CD4-positive, alpha-beta T cell treated with Interleukin-2 at 100 ng/mL for 4 hours (primary cell): ENCODE data around the gene SLC17A7.
A peak's percentile ranks its signal among the peaks of the same experiment; 100 is the strongest.
"Not testable (repeated sequence)": the region's sequence is repeated elsewhere in the genome, so short reads cannot be mapped to it uniquely, and the experiment has no call there.

Experiments
- DNase-seq: peaks from one replicate; pipeline ENCODE4 v3.0.0-alpha.2; 2020; ENCODE audit warnings: low spot score

SLC17A7 gene

DNA sequence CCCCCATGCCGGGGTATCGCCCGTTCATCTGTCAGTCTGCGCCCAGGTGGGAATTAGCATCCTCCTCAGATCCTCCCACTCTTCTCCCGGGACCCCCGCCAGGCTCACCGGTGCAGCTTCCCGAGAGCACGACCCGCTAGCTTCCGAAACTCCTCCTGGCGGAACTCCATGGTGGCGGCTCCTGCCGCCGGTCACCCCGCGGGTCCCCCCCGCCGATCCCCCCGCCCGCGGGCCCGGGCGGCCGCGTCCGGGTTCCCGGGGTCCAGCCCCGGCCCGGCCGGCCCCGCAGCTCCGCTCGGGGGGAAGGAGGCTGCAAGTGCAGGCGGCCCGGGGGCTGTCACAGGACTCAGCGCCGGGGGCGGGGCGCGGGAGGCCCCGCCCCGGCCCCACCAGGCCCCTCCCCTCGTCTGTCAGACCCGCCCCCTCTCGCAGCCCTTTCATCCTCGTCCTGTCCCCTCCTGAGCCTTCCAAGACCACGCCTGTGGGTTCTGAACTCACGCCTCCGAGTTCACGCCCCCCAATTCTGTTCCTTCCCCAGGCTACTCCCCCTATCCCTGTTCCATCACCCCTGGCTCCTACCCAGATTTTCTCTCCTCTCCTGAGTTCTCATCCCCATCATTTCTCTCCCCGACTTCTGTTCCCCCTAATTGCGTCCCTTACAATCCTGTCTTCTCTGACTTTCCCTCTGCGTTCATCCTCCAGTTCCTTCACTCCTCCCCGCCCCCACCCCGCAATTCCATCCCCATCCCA lies at the start of gene SLC17A7:
Gene SLC17A7 (minus strand): TSS at position 318 of the 750 bp plus-strand sequence. CDS start 148 bp downstream, at position 170.
- no peak for DNase-seq

DNA sequence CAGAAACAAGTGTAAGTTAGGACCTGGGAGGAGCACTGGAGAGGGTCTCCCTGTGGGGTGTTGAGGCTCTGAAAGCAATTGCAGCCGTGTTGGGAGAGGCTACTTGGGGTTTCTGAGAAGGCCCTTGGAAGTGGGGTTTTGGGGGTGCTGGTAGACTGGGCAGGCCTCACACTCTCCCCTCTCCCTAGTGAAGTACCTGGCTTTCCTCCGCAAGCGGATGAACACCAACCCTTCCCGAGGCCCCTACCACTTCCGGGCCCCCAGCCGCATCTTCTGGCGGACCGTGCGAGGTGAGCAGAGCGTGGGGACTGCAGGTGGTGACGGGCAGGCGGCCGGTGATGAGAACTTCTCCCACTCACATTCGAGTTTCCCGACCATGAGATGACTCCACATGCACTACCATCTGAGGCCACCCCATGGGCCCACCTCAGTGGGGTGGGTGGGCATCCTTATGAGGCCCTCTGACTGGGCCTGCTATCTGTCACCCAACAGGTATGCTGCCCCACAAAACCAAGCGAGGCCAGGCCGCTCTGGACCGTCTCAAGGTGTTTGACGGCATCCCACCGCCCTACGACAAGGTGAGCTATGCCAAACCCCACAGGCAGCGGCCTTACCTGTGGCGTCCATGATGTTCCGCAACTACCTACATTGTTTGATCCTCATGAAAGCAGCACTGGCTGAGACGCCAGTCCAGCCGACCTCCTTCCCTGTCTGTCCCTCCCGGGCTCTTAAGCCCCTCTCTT lies 49.1 kb upstream of the SLC17A7 start:
- no peak for DNase-seq

DNA sequence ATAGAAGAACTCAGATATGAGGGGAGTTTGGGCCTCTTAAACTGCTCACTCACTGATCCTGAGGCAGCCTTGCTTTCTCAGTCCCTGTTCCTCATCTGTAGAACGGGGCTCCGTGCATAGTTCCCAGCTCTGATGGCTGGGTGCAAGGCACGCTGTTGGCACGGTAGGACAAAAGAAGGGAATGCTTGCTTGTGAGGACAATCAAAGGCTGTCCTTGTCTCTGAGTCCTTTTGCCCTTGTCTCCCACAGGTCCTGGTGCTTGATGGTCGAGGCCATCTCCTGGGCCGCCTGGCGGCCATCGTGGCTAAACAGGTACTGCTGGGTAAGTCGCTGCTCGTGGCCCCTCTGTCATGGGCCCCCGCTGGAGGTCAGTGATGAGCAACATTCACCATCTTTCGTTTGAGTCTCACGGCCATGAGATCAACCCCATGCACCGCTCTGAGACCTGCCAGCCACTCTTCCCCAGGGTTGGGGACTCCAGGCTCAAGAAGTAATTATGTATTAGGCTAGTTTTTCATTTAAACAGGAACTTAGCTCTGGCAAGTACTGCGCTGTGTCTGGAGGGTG lies 48.4 kb upstream of the SLC17A7 start:
- DNase-seq = peak; percentile 58

DNA sequence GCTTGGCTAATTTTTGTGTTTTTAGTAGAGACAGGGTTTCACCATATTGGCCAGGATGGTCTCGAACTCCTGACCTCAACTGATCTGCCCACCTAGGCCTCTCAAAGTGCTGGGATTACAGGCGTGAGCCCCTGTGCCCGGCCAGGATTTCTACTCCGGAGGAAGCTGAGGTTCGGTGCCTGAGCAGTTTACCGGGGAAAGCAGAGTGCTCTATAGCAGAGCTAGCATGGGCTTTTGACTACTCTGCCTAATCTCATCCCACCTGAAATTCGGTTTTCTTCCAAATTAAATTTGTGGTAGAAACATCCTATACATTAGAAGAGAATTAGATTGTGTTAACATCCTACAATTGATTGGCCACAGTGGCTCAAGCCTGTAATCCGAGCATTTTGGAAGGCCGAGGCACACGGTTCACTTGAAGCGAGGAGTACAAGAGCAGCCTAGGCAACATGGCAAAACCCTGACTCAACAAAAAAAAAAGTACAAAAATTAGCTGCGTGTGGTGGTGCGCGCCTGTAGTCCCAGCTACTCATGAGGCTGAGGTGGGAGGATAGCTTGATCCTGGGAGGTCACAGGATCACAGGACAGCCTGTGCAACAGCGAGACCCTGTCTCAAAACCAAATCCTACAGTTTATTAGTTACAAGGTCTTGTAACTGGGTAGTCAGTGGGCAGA lies 47.7 kb upstream of the SLC17A7 start:
- no peak for DNase-seq

DNA sequence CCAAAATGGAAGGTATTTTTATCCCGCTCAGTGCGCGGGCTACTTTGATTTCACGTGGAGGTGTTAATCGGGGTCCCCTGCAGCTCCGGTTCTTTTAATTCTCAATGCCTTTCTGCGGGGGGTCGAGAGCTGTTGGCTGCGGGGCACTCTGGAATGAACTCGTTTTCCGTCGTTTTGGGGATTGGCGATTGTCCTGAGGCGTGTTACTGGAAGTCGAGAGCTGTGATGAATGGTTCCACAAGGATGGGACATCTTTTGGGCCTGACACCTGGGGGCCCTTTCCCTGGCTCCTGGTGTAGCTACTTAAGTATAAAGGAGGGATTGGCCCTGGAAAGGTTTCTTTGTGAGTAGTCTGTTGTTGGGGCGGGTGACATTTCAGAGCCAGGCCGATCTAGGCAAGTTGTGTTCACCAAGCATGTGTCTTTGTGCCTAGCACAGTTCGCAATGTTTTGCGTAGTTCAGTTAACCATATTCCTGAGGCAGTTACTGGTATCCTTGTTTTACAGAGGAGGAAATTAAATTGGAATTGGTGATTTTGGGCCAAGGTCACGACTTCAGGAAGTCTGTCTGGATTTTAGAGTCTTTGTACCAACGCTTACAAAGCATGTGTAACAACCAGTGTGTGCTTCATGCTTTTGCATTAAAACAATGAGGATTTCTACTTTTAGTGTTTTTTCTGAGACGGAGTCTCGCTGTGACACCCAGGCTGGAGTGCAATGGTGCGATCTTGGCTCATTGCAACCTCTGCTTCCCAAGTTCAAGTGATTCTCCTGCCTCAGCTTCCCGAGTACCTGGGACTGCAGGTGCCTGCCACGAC lies 46.9 kb upstream of the SLC17A7 start:
- DNase-seq = no peak

DNA sequence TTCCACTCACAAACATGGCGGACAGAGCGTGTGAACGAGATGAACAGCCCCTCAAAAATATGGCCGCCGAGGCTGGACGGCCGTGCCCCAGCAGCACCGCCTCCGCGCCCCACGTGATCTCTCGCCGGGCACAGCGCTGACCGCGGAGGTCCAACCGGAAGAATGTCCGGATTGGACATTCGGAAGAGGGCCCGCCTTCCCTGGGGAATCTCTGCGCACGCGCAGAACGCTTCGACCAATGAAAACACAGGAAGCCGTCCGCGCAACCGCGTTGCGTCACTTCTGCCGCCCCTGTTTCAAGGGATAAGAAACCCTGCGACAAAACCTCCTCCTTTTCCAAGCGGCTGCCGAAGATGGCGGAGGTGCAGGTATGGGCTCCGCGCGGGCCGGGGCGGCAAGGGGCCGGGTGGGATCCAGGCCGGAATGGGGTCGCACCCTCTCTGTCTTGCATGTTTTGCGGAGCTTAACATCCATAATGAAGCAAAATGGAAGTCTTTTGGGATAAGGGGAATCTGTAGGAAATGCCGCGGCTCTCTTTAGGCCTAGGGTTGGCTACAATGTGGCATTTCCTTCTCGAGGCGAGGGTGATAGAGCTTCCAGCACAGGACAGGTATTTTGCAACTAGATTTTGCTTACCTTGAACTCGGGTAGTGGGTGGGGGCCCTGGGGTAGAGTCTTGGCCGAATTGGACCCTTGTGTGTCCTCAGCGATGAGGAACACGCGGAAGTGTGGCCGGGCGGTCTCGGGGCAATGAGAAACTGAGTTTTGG lies 46.1 kb upstream of the SLC17A7 start, which contains the start of gene RPL13A:
Gene RPL13A (plus strand): TSS at position 332 of the 769 bp plus-strand sequence. CDS start 22 bp downstream, at position 354.
- DNase-seq = peak; percentile 100

DNA sequence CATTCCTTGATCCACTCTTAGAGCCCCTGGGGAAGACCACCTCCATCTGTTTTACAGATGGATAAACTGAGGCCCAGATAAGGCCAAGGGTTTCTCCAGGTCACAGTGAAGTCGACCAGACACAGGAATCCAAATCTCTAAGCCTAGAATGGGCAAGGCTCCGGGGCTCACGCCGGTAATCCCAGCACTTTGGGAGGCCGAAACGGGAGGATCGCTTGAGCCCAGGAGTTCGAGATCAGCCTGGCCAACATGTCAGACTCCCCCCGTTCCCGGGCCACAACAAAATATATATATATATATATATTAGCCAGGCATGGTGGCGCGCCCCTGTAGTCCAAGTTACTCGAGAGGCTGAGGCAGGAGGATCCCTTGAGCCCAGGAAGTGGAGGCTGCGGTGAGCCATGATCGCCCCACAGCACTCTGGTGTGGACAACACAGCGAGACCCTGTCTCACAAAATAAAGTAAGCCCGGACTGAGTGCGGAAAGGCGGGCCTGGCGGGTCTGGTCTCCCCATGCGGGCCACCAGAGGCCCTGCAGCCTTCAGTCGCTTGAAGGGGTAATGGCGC lies 45.5 kb upstream of the SLC17A7 start:
- DNase-seq = no peak

DNA sequence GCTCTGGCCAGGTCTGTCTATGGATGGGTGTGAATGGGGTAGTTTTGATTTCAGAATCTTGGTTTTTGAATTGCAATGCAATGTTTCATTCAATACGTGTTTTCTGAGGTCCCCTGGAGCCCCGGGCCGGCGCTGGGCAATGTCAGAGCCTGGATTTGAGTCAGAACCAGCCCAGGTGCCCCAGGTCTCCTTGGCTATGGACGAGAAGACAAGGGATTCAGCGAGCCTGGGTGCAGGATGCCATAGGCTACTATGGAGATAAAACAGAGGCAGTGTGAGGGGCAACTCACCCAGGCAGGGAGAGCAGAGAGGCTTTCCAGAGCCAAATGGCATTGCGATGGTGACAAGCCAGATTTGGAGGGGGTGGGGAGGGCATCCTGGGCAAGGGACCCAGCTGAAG lies 44.9 kb upstream of the SLC17A7 start:
- no peak for DNase-seq

DNA sequence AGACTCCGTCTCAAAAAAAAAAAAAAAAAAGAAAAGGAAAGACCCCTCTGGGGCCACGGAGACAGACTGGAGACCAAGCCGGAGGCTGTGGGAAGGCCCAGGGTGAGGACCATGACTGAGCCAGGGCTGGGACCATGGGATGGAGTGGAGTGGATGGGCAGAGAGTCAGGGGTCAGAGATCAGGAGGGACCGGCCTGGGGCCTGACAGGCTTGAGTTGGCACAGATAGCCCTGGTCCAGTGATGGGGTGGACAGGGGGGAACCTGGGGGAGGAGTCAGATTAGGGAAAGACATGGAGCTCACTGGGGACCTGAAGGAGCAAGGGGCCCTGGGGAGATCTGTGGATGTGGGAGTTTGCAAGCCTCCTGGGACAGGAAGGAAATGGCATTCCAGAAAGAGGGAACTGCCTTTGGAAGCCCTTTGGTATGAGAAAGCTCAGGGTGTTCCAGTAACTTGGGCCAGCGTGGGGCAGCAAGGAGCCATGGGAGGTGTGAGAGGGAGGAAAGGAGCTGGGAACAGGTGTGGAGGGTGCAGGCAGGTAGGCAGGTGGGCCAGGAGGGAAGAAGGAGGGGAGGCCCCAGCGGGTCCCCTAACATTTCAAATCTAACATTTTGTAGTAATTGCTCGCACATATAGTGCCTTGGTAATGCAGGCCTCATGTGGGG lies 39.8 kb upstream of the SLC17A7 start:
- no peak for DNase-seq

DNA sequence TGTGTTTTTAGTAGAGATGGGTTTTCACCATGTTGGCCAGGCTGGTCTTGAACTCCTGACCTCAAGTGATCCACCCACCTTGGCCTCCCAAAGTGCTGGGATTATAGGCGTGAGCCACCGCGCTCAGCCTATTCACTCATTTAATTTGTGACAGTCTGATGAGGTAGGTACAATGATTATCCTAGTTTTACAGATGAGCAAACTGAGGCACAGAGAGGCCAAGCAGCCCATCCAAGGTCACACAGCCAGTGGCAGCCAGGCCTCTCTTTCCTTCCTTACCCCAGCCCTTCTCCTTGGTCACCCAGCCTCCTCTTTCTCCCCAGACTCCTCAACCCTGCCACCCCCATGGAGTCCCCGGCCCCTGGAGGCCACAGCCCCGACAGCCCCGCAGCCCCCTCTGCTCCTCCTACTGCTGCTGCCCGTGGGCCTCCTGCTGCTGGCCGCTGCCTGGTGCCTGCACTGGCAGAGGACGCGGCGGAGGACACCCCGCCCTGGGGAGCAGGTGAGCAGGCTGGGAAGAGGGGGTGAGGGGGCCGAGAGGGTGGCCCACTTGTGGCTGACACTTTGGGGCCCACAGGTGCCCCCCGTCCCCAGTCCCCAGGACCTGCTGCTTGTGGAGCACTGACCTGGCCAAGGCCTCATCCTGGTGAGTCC lies 38.8 kb upstream of the SLC17A7 start:
- no peak for DNase-seq

DNA sequence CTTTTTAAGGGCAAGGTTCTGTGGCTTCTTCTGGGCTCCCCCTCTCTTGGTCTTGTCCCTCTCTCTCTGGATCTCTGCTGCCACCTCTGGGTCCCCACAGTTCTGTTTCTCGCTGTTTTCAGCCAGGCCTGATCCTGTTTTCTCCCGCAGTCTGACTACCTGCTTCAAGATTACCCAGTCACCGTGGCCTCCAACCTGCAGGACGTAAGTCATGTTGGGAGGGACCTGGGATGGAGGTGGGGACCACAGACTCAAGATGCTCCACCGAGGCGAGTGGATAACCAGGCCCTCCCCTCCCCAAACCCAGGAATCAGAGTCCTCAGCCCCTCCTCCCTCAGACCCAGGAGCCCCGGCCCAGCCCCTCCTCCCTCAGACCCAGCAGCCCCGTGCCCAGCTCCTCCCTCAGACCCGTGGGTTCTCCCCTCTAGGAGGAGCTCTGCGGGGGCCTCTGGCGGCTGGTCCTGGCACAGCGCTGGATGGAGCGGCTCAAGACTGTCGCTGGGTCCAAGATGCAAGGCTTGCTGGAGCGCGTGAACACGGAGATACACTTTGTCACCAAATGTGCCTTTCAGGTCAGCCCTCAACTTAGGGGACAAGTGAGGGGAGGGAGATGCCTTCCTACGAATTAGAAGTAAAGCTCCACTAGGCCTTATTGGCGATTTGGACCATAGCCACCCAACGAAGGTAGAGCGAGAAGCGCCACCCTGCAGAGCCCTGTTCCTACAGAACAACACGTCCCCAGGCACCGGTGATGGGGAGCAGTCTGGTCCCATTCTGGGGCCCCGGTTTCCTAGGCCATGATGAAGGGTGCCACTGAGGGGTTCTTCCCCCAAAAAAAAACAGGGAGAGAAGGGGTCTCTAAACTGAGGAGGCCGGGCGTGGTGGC lies 34.9 kb upstream of the SLC17A7 start:
- DNase-seq = peak; percentile 77

DNA sequence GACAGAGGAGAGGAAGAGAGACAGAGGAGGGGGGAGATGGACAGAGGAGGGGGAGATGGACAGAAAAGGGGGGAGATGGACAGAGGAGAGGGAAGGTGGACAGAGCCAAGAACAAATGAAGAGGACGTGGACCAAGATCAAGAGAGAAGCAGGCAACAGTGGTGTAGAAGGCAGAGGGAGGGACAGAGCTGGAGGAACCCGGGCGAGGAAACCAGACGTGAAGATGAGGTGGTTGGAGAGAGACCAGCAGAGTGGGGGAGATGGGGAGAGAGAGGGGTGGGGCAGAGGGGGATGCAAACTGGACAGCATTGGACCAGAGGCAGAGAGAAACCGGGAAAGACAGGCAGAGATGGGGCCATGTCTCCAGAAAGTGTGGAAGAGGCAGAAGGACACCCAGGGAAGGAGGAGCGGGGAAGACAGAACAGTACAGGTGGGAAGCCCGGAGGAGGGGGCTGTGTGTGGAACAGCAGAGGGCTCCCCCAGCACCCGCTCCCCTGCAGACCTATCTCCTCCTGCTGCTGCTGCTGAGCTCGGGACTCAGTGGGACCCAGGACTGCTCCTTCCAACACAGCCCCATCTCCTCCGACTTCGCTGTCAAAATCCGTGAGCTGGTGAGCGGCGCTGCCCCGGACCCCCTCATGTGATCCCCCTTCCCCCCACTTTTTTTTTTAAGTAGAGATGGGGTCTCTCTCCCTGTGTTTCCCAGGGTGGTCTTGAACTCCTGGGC lies 34.0 kb upstream of the SLC17A7 start:
- no peak for DNase-seq

DNA sequence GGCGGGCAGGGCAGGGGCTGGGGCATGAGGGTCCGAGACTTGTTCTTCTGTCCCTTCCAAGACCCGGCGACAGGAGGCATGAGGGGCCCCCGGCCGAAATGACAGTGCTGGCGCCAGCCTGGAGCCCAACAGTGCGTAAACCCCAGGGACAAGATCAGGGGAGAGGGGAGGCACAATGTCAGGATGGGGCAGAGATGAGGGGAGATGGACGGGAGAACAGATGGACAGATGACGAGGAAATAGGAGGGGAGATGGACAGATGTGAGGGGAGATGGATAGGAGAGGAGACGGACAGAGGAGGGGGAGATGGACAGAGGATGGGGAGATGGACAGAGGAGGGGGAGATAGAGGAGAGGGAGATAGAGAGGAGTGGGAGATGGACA lies 33.2 kb upstream of the SLC17A7 start:
- no peak for DNase-seq

DNA sequence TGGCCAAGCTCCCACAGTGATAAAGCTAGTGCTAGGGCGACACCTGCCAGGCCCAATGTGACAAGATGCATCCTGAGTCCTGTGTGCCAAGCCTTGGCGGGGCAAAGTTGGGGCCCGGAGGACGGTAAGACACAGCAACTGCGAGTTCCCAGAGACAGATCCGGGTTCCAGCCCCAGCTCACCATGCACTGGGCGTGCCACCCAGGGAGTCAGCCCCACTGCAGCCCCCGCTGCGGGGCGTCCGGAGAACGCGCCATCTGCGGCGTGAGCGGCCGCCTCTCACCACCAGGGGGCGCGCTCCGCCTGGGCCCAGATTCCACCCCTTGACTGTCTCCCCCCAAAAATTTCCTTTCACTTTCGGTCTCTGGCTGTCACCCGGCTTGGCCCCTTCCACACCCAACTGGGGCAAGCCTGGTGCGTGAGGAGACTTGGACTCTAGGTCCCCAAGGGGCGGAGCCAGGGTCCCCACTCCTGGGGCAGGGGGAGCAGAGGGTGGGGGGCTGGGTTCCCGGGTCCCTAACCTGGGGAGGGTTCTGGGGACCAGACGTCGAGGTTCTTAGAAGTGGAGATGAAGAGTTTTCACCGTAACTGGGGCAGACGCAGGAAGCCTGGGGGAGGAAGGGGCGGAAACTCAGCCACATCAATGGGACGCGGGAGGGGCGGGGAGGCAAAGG lies 32.7 kb upstream of the SLC17A7 start, which contains the start of gene FLT3LG:
Gene FLT3LG (plus strand): TSS at position 348 of the 674 bp plus-strand sequence. CDS start 425 bp downstream, outside the sequence.
- DNase-seq = peak; percentile 99

DNA sequence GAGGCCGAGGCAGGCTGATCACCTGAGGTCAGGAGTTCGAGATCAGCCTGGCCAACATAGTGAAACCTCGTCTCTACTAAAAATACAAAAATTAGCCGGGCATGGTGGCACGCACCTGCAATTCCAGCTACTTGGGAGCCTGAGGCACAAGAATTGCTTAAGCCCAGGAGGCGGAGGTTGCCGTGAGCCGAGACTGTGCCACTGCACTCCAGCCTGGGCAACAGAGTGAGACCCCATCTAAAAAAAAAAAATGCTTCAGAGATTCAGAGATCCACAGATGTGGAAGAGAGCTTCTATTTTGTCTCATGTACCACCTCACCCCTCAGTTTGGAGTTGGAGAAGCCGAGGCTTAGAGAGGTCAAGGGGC lies 32.2 kb upstream of the SLC17A7 start:
- DNase-seq = not testable (repeated sequence)

DNA sequence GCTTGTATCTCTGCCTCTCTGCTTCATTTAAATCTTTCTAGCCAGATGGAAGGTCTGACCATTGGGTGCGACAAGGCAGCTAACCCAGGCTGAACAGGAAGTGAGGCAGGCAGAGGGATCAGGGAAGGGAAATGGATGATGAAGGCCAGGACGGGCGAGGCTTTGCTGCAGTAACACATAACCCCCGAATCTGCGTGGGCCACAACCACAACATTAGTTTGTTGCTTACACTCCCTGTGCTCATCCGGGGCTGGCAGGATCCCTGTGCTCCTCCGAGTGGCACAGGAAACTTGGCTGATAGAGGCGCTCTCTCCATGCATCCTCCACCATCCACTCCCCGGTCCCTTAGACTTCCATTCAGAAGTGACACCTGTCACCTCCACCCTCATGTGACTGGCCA lies 31.6 kb upstream of the SLC17A7 start:
- no peak for DNase-seq

DNA sequence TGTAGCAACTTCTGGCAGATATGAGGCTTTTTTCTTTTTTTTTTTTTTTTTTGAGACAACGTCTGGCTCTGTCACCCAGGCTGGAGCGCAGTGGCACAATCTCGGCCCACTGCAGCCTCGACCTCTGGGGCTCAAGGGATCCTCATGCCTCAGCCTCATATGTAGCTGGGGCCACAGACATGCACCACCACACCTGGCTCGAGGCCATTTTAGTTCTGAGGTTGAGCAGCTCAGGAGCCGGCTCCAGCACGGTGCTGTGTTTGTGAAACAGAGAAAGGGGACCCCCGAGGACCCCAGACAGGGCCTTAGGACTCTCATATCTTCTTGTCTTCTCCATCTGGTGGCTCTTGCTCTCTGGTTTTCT lies 29.3 kb upstream of the SLC17A7 start:
- DNase-seq = no peak
